NB4 (cell line): Measurements from ENCODE around the gene CES2.
A peak's percentile ranks its signal among the peaks of the same experiment; 100 is the strongest.
"Not testable (repeated sequence)": the region's sequence is repeated elsewhere in the genome, so short reads cannot be mapped to it uniquely, and the experiment has no call there.

Experiments
- DNase-seq: peaks from one replicate; pipeline ENCODE4 v3.0.0; 2010; ENCODE audit warnings: low read depth
- H3K4me3 ChIP-seq: one replicate; pipeline ENCODE4 v1.5.1; 2011; ENCODE audit warnings: mild to moderate bottlenecking, low read depth, low read length, moderate library complexity
- MYC ChIP-seq: IDR thresholded peaks from 2 replicates; pipeline ENCODE4 v1.6.1; 2011; ENCODE audit warnings: low read depth, low read length
- POLR2A ChIP-seq: IDR thresholded peaks from 2 replicates; pipeline ENCODE4 v1.6.1; 2011; ENCODE audit warnings: mild to moderate bottlenecking; ENCODE audit not compliant: insufficient read length; ENCODE audit errors: extremely low read depth
- TF ChIP-seq, protein P1 (sequence below): IDR thresholded peaks from 2 replicates; pipeline ENCODE4 v1.6.1; 2011; ENCODE audit warnings: low read depth, low read length
- TF ChIP-seq, protein P2 (sequence below): IDR thresholded peaks from one replicate; pipeline ENCODE4 v1.5.1; 2012; ENCODE audit warnings: low read depth, low read length

The CES2 gene

DNA sequence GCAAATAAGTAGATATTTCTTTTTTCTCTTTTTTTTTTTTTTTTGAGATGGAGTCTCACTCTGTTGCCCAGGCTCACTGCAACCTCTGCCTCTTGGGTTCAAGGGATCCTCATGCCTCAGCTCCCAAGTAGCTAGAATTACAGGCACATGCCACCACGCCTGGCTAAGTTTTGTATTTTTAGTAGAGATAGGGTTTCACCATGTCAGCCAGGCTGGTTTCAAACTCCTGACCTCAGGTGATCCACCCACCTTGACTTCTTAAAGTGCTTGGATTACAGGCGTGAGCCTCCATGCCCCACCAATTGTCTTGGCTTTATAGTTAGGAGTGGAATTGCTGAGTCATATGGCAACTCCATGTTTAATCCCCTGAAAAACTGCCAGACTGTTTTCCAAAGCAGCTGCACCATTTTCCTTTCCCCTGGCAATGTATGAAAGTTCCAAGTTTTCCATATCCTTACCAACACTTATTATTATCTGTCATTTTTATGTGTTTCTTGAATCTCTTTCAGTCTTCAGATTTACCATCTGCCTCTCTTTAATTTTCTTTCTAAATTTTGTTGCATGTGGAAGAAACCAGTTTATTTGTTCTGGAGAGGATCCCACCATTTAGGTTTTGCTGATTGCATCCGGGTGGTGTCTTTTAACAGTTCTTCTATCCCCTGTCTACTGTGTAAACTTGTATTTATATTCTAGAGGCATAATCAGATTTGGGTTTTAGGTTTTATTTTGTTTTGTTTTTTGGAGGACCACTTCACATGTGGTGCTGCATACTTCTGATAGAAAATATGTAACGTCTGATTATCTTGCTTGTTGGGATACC is 15.9 kb downstream of the CES2 start:
- no peak for DNase-seq
- TF ChIP-seq POLR2A (no peak), MYC (no peak)
- TF ChIP-seq, protein P1, sequence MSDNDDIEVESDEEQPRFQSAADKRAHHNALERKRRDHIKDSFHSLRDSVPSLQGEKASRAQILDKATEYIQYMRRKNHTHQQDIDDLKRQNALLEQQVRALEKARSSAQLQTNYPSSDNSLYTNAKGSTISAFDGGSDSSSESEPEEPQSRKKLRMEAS: no peak
- TF ChIP-seq, protein P2, sequence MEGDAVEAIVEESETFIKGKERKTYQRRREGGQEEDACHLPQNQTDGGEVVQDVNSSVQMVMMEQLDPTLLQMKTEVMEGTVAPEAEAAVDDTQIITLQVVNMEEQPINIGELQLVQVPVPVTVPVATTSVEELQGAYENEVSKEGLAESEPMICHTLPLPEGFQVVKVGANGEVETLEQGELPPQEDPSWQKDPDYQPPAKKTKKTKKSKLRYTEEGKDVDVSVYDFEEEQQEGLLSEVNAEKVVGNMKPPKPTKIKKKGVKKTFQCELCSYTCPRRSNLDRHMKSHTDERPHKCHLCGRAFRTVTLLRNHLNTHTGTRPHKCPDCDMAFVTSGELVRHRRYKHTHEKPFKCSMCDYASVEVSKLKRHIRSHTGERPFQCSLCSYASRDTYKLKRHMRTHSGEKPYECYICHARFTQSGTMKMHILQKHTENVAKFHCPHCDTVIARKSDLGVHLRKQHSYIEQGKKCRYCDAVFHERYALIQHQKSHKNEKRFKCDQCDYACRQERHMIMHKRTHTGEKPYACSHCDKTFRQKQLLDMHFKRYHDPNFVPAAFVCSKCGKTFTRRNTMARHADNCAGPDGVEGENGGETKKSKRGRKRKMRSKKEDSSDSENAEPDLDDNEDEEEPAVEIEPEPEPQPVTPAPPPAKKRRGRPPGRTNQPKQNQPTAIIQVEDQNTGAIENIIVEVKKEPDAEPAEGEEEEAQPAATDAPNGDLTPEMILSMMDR: no peak
- no peak overlapping the region for H3K4me3 ChIP-seq

DNA sequence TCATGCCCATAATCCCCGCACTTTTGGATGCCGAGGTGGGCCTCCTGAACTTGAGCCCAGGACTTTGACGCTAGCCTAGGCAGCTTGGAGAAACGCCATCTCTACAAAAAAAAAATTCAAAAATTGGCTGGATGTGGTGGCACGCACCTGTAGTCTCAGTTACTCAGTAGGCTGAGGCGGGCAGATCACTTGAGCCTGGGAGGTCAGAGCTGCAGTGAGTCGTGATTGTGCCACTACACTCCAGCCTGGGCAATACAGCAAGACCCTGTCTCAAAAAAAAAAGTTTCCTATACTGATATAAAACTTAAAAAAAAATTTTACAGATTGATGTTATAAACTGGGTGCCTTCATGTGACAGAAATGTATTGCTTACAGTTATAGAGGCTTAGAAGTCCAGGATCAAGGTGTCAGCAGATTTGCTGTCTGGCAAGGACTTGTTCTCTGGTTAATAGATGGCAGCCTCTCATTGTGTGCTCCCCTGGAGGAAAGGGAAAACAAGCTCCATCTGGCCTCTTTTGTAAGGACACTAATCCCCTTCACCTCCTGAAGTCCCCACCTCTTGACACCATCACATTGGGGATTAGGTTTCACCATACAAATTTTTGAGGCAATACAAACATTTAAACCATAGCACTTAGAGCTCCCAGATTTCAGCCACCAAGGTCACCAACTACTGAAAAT is 17.3 kb downstream of the CES2 start:
- TF ChIP-seq POLR2A (no peak), MYC (no peak)
- TF ChIP-seq, protein P2: no peak
- TF ChIP-seq, protein P1: no peak
- H3K4me3 ChIP-seq: no peak overlapping the region
- no peak for DNase-seq

DNA sequence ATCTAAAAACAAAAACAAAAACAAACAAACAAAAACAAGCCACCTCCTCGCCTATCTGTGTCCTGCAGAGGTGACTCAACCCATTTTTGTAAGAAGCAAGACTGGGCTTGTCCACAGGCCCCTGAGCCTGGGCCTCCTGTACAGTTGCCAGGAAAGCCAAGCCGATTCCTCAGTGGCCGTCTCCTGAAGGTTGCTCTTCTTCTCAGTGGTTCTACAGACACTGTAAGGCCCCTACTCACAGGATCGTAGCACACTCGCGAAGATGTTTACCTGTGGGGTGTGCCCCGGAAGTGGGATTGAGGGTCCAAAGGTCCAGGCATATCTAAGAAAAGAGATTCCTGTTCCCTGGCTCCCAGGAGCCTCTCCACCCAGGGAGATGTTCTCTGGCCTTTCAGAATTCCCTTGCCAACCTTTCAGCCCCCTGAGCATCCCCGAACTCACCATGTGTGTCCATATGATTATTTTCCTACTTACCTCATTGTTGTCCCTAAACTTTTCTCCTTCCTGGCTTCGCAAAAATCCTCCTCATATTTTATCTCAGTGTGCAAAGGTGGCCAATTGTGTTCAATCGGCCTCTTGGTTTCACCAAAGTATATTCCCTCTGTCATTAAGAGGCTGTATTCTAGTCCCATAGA is 18.3 kb downstream of the CES2 start:
- TF ChIP-seq, protein P1: no peak
- TF ChIP-seq MYC: no peak
- no peak for TF ChIP-seq POLR2A
- TF ChIP-seq, protein P2: no peak
- DNase-seq: no peak
- H3K4me3 ChIP-seq: no peak overlapping the region

DNA sequence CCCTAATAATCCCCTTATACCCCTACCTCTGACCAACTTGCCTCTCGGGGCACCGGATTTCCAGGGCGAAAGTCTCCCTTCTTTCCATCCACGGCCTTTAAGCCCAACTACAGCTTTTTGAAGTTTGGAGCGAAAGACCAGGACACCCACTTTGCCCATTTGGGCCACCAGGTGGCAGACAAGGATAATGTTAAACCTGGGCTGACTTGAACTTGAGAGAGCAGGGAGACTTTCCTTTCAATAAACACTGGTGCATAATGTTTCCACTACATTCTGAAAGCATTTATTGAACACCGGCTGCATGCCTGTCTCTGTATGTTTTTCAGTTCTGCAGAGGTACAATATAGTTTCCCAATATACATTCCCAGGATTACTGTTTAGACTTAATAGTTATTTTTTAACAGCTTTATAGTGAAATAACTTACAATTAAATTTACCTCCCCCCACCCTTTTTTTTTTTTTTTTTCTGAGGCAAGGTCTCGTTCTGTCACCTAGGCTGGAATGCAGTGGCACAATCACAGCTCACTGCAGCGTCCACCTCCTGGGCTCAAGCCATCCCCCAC is 18.9 kb downstream of the CES2 start:
- no peak overlapping the region for H3K4me3 ChIP-seq
- peak; percentile 79 for DNase-seq
- TF ChIP-seq, protein P2: peak; percentile 89
- TF ChIP-seq MYC: no peak

DNA sequence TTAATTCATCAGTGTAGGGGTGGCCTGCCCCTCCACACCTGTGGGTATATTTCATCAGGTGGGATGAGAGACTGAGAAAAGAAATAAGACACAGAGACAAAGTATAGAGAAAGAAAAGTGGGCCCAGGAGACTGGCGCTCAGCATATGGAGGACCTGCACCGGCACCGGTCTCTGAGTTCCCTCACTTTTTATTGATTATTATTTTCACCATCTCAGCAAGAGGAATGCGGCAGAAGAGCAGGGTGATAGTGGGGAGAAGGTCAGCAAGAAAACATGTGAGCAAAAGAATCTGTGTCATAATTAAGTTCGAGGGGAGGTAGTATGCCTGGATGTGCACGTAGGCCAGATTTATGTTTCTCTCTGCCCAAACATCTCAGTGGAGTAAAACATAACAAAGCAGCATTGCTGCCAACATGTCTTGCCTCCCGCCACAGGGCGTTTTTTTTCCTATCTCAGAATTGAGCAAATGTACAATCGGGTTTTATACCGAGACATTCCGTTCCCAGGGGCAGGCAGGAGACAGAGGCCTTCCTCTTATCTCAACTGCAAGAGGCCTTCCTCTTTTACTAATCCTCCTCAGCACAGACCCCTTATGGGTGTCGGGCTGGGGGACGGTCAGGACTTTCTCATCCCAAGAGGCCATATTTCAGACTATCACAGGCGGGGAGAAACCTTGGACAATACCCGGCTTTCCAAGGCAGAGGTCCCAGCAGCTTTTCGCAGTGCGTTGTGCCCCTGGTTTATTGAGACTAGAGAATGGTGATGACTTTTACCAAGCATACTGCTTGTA is 20.2 kb downstream of the CES2 start:
- not testable (repeated sequence) for H3K4me3 ChIP-seq, DNase-seq

DNA sequence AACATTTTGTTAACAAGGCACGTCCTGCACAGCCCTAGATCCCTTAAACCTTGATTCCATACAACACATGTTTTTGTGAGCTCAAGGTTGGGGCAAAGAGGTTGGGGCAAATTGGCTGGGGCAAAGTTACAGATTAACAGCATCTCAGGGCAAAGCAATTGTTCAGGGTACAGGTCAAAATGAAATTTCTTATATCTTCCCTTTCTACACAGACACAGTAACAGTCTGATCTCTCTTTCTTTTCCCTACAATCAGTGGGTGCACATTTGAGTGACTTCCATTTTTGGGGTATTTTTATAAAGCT is 20.8 kb downstream of the CES2 start:
- not testable (repeated sequence) for H3K4me3 ChIP-seq, DNase-seq
